Heart right ventricle (tissue), 16 donors: ENCODE measurements around the gene ACSS2. TPM values are rescaled to one million over a fixed set of nuclear protein-coding genes. Genes with fewer than 3 reads are reported as not detected.
"Not testable (repeated sequence)": the region's sequence is repeated elsewhere in the genome, so short reads cannot be mapped to it uniquely, and the experiment has no call there.

Experiments used
- ATAC-seq, 8 donors: fragments of 200-7000 bp; cut with Tn5 transposase; one replicate each; pipeline ENCODE4 v1.9.1; 2020; ENCODE audit warnings: mild to moderate bottlenecking in 8 of 8, moderate library complexity in 8 of 8, moderate number of reproducible peaks in 1 of 8
- DNase-seq, 2 donors: peaks; one replicate each; pipeline ENCODE4 v3.0.0-alpha.2; 2020
- H3K27ac ChIP-seq, 10 donors: fragments of 200-600 bp; sonication (generic) in 2 of 10; one replicate each; pipeline versions ENCODE4 v1.5.0 to v1.8.0; 2020 to 2022; ENCODE audit warnings: mild to moderate bottlenecking in 3 of 10
- H3K27me3 ChIP-seq, 7 donors: fragments of 200-600 bp; one replicate each; pipeline ENCODE4 v1.8.0; 2021 to 2022; ENCODE audit warnings: mild to moderate bottlenecking in 2 of 7
- H3K36me3 ChIP-seq, 9 donors: fragments of 200-600 bp; sonication (generic) in 1 of 9; one replicate each; pipeline versions ENCODE4 v1.5.0 to v1.8.0; 2020 to 2022; ENCODE audit warnings: mild to moderate bottlenecking in 2 of 9
- H3K4me1 ChIP-seq, 9 donors: fragments of 200-600 bp; sonication (generic) in 1 of 9; one replicate each; pipeline versions ENCODE4 v1.5.0 to v1.8.0; 2020 to 2022; ENCODE audit warnings: mild to moderate bottlenecking in 4 of 9
- H3K4me3 ChIP-seq, 10 donors: fragments of 200-600 bp; sonication (generic) in 2 of 10; one replicate each; pipeline versions ENCODE4 v1.5.0 to v1.8.0; 2020 to 2022; ENCODE audit warnings: mild to moderate bottlenecking in 7 of 10, moderate library complexity in 2 of 10
- H3K9me3 ChIP-seq, 11 donors: fragments of 200-600 bp in 10 of 11; sonication (generic) in 2 of 11; one replicate each; pipeline versions ENCODE4 v1.5.0 to v1.8.0; 2013 to 2022; ENCODE audit warnings: mild to moderate bottlenecking in 2 of 11, control low read depth in 1 of 11, moderate library complexity in 1 of 11
- CTCF ChIP-seq, 9 donors: fragments of 200-600 bp; sonication (generic) in 2 of 9; IDR thresholded peaks; one replicate each; pipeline versions ENCODE4 v1.5.0 to v1.8.0; 2021 to 2022; ENCODE audit warnings: antibody characterized with exemption in 9 of 9, mild to moderate bottlenecking in 5 of 9, moderate library complexity in 1 of 9
- WGBS, 2 donors: extraction: QIAGEN DNeasy Blood & Tissue Kit; methylation state at CpG; one replicate each; pipeline ENCODE4 v1.1.7; 2013; ENCODE audit warnings: inconsistent platforms in 1 of 2; 5-methylcytosine and 5-hydroxymethylcytosine counted together
- intact Hi-C, 10 donors: fragments of 100-400 bp; cut with DNase I; formaldehyde crosslinking; loops; one replicate each; pipeline versions ENCODE4 v1.11.1 to v1.14.2; 2022
- polyA plus RNA-seq, 2 donors: library from polyadenylated mRNA; stranded (reverse); fragments of 200-250 nt; gene quantifications; one replicate each; pipeline ENCODE4 v1.2.3, GENCODE V29; 2013
- total RNA-seq, 10 donors: library from RNA; stranded (reverse); fragmentation: NEBNext Ultra II Directional in 3 of 10; extraction: Animal tissue kit (Norgen Biotek cat#: 25700) in 3 of 10; gene quantifications; one replicate each; pipeline versions ENCODE4 v1.2.1 to v1.2.4, GENCODE V29; 2021 to 2023
- donor health status: Arrhythmogenic right ventricular cardiomyopathy.
- donor health status: ischemic (EF 13 %, LVEDD 7.1; RV severe dilation, severe dysfunction).
- donor health status: healthy with polysubstance abuse.
- donor health status: DM: no; HTN: yes; CAD: no.
- donor health status: DM: no; HTN: no; CAD: no.
- donor health status: ischemic (EF 25% LVEDD 6.9; RV normal size, moderate dysfunction).
- donor health status: ischemic (EF 25% LVEDD 5.7; RV mildly dilated, moderate dysfunction).
- donor health status: healthy.
- donor health status: DM: yes; HTN: yes; CAD: no.
- donor health status: Ischemic cardiomyopathy.
- donor health status: ischemic (EF 35%, LVEDD 5.7; RV mildly dilated, moderate dysfunction).
- donor health status: nonischemic (EF 11% LVEDD 7.7; RV severe dilation, severe dysfunction).
- donor health status: DM: yes; HTN: yes; CAD: no.
- donor health status: PGD.
- donor health status: ischemic (EF 29% LVEDD 5.4; RV normal size, mild dysfunction).
- donor health status: nonischemic (EF 23%, LVEDD 6.1; RV moderate dilation, normal function).

ACSS2 gene
- total and polyA plus RNA-seq, 12 donors = 65.4 to 213 (median 104) TPM

DNA sequence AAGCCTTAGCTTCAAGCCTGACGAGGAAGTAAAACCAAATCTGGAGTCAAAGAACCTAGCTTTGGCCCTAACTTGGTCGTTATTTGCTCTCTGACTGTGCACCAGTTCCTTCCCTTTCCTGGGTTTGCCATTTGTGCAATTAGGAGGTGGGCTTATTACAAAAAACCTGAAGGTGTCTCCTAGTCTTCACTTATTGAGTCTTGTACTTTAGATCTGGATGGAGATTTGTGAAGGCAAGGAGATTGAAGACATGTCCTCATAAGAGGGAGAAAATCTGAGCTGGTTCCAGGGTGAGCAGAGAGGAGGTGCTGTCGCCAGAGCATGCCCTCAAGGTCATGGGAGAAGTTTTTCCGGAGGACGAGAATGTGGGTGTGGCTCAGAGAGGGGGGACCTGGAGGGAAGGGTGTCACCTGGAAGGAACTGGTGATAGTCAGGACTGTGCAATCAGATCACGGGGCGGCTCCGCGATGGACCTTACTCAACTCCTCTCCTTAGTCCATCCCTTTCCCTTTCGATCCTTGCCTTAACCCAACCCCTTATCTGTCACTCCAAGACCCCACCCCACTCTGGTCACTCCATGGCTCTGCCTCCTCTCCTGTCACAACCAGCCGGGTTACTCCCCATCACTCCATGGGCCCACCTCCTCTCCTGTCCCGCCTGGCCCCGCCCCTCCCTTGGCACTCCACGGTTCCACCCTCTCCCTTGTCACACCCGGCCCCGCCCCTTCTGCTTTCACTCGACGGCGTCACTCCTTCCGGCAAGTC lies 588 bp upstream of the ACSS2 start:
- peak overlapping the region in 9 of 10 donors; percentile 41 to 91 (median 89) for H3K27ac ChIP-seq
- H3K9me3 ChIP-seq = no peaks in the 10 kb centered on the region
- peak overlapping the region in 9 of 10 donors; percentile 18 to 94 (median 75) for H3K4me3 ChIP-seq
- intact Hi-C loops = loop anchor here in 7 of 10 donors (1.0 to 10.0 kb wide), 5 partner anchors 79 to 333 kb away; partner anchors contain the start of genes GSS (in 5 of the 7), MYH7B (in 5 of the 7) and TRPC4AP (in 3 of the 7)
- peaks cover 8 to 62% (median 49%) of the 10 kb centered on the region in 9 donors for H3K4me1 ChIP-seq
- TF ChIP-seq CTCF (IDR thresholded peaks at IDR 0.05) = peak in 7 of 9 donors; percentile 12 to 50 (median 36)
- ATAC-seq (peak; percentile 88 to 95 (median 92)), DNase-seq (peak in 1 of 2 donors; percentile 100)
- peaks cover 0 to 4% (median 0%) of the 10 kb centered on the region in 7 donors for H3K27me3 ChIP-seq
- no peaks in the 10 kb centered on the region for H3K36me3 ChIP-seq
- WGBS, 2 donors = 6 to 9% methylated on average over 20 of the region's 20 CpGs

GRCh38 chr20:34880215-34880850 lies 3.9 kb downstream of the ACSS2 start:
- Histone ChIP-seq H3K27me3 (no peaks in the 10 kb centered on the region), H3K4me1 (peaks cover 0 to 24% (median 17%) of the 10 kb centered on the region in 9 donors), H3K9me3 (no peaks in the 10 kb centered on the region), H3K27ac (peak overlapping the region in 1 of 10 donors; percentile 1), H3K36me3 (peaks cover 0 to 34% (median 27%) of the 10 kb centered on the region in 9 donors), H3K4me3 (no peak overlapping the region)
- WGBS, 2 donors = 83 to 86% methylated on average over 6 of the region's 6 CpGs
- DNase-seq (no peak), ATAC-seq (no peak)
- TF ChIP-seq CTCF (IDR thresholded peaks at IDR 0.05) = no peak
- intact Hi-C loops = no loop called here

GRCh38 chr20:34880971-34881370 lies 4.6 kb downstream of the ACSS2 start:
- H3K36me3 ChIP-seq = peaks cover 0 to 40% (median 31%) of the 10 kb centered on the region in 9 donors
- H3K4me3 ChIP-seq, H3K27ac ChIP-seq, ATAC-seq, H3K27me3 ChIP-seq, DNase-seq, H3K9me3 ChIP-seq, intact Hi-C loops: not testable (repeated sequence)
- peaks cover 0 to 18% (median 12%) of the 10 kb centered on the region in 9 donors for H3K4me1 ChIP-seq
- WGBS, 2 donors = 80 to 88% methylated on average over 7 of the region's 7 CpGs

- no peak overlapping the region for H3K4me3 ChIP-seq
- no peak for DNase-seq
Measured at GRCh38 chr20:34881689-34882088, 5.3 kb downstream of the ACSS2 start.

More at GRCh38 chr20:34881689-34882088, 5.3 kb downstream of the ACSS2 start:
- ATAC-seq = no peak
- WGBS, 2 donors = 45 to 62% methylated on average over 2 of the region's 2 CpGs
- Histone ChIP-seq H3K9me3 (no peaks in the 10 kb centered on the region), H3K27me3 (no peaks in the 10 kb centered on the region), H3K27ac (no peak overlapping the region), H3K4me1 (peaks cover 0 to 22% (median 12%) of the 10 kb centered on the region in 9 donors), H3K36me3 (peaks cover 0 to 45% (median 31%) of the 10 kb centered on the region in 9 donors)
- no peak for TF ChIP-seq CTCF (IDR thresholded peaks at IDR 0.05)
- intact Hi-C loops = no loop called here
